ENCODE measurements around the gene MBD4.
A peak's percentile ranks its signal among the peaks of the same experiment; 100 is the strongest.

The MBD4 gene

DNA sequence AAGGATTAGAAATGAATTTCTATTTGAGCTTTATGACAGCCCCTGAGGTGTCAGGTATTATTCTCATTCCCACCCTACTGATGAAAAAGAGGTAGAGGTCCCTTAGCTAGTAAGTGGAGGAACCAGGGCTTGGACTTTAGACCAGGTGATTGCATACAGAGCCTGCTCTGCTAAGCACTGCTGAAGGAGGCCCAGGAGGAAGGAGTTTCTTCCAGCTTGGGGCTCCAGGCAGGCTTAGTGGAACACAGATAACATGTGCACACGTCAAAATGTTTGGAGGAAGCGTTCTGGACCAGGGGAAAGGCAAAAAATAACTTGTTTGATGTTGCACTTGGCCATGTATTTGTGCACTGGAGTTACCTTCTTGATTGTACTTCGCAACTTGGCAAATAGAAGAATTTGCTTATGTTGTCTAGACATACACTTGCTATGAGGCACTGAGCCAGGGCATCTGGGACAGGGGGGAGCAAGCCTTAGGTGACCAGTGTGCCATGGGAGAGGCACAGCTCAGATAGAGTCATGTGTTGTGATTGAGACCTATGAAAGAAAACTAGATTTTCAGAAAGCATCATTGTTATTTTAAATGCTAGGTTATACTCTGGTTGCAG, 22.7 kb upstream of the MBD4 start:
- no peak for DNase-seq

DNA sequence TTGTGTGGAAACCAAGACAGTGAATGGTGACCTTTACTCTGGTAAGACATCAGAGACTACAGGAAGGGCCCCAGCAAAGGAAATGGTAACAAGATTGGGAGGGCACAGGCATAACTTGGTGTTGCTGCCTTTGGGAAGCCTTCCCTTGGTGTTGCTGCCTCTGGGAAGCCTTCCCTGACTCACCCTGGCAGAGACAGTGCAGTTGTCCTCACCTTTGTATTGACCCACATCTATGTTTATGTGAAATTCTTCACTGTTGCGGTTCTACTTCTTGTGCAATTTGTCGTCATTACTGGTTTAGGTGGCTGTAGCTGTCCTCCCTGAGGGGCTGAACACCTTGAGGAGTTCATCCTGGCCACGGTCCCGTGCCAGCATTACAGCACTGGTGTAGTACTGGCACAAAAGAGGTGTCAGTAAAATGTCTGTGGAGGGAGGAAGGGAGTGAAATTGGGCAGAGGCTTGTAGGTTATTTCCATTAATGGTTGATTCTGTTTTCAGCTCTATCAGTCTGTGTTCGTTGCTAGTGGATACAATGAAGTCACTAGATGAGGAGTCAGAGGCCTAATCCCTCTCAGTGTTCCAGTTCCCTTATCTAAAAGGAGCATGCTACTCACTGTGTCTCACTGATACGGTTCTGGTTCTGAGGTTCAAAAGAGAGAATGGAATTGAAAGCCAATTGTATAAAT, 21.9 kb upstream of the MBD4 start:
- no peak for DNase-seq

- DNase-seq: no peak
These were observed 21.3 kb upstream of the MBD4 start for GRCh38 chr3:129461022-129461421.

GRCh38 chr3:129460572-129460971, 20.8 kb upstream of the MBD4 start:
- no peak for DNase-seq

DNA sequence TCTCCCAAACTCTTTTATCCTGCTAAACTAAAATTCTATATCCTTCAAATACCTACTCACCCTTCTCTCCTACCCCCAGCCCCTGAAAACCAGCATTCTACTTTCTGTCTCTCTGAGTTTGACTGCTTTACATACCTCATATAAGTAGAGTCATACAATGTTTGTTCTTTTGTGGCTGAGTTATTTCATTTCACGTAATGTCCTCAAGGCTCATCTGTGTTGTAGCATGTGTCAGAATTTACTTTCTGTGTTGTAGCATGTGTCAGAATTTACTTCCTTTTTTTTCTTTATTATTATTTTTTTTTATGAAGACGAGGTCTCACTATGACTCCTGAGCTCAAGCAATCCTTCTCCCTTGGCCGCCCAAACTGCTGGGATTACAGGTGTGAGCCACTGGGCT, 20.4 kb upstream of the MBD4 start:
- no peak for DNase-seq

- no peak for DNase-seq
These were observed 14.0 kb upstream of the MBD4 start for GRCh38 chr3:129453732-129454131.

DNA sequence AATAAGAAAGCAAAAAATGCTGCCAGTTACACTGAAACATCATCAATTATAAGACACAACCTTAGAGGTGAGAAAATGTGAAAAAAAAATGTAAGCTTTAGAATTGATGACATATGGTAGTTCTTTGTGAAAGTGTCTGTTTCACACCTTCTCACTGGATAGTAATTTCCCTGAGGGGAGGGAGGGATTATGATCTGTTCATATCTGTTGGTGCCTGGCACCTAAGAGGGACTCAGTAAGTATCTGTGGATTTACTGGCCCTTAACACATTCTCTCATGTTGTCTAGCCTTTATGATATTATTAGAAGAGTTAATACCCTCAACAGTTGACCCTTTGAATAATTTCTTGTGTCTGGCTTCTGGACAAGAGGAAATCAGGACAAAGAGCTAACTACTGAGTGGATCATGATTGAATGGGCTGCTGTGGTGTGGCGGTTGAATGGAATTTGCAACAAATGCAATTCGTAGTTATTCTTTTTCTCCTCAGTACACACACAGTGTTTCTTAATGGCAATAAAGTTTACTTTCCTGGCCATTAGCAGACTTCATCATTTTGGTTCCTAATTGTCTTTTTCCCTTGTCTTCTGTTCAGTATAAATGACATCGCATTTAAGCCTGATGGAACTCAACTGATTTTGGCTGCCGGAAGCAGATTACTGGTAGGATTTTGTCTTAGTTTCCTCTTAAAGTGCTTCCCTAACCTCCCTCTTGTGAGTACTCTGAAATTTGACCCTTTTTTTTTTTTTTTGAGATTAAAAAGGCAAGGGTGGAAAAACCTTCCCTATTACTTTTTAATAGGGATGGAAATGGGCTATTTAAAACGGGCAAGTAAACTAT, 9.7 kb upstream of the MBD4 start:
- peak; percentile 68 for DNase-seq

- no peak for DNase-seq
These were observed 8.6 kb upstream of the MBD4 start for GRCh38 chr3:129448186-129448895.

- no peak for DNase-seq
These were observed 7.2 kb upstream of the MBD4 start for GRCh38 chr3:129446926-129447325.

- DNase-seq: peak; percentile 86
These were observed 5.7 kb upstream of the MBD4 start for GRCh38 chr3:129445471-129445870.

GRCh38 chr3:129442947-129443346, 3.2 kb upstream of the MBD4 start:
- DNase-seq: no peak

DNA sequence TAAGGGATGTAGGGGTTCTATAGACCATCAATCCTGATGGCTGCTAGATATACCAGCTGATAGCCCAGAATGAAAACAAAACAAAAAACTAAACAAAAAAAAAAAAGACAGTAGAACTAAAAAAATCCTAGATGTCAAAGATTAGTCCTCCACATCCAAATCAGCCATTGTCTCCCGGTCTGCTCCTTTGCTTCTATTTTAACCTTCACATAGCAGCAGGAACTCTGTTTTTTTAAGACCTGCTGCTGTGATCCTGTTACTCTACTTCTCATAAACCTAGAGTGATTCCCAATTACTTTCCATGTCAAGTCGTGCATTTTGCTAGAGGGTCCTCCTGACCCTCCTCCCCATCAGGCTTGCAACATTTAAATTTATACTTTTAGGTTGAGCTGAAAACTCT, 2.7 kb upstream of the MBD4 start:
- no peak for DNase-seq

DNA sequence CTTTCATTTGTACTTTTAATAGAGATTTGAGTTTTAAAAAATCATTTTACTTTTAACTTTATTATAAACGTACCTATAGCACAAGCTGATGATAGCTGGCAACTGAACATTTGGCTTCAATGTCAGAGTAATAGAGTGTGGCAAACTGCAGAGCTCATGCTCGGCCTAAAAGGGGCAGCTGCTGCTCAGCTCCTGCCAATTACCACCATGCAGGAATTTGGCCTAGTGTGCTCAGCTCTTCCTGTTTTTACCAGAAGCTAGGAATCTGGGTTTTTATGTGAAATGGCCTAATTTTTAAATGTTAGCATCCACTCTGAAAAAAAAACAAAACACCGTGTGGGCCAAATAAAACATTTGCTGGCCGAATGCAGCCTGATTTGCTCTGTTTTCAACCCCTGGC, 2.0 kb upstream of the MBD4 start:
- DNase-seq: peak; percentile 7

- no peak for DNase-seq
These were observed 1.5 kb upstream of the MBD4 start for GRCh38 chr3:129441215-129441614.

DNA sequence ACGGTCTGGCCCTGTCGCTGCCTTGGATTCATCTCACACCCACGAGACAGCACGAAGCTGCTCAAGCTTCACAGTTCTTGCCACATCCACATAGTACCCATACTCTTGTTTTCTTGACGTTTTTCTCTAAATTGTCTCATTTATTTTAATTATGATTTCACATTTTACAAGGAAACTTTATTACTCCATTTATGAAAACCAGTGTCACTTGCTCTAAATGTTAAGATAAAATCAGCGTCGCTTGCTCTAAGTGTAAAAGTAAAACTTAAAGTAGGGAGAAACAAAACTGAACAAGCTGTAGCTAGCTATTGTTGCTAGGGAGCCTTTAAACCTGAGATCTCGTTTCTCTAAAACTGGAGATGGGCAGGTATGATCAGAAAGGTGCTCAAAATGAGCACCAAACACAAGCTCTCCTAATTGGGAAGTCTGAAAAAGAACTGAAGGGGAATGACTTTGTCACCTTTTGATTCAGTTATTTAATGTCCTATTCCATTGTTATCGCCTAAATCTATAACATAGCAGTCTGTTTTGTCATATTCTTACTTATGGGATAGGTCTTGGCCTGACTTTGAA, 956 bp upstream of the MBD4 start:
- no peak for DNase-seq

DNA sequence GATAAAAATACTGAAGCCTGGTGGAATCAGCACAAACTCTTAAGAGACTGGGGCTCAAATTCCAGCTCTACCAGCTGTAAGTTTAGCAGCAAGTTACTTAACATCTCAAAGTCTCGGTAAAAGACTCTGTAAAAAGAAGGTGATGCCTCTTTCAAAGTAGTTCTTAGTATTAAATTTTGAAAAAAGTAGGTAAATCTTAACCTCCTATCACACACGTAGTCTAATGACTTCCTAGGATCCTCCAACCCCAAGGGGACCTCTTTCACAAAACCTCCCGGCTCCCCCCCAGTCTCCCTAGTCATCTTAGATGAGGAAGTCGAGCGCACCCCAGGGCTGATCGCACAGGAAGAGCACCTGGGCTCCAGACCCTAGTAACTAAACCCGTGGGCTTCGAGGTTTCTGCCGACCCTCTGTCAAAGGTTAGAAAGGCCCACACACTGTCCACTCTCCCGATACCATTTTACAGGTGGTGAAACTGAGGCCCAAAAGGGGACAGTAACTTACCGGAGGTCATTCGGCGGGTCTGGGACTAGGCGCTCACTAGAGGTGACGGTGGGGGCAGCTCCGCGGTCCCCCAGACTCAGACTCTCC, 427 bp downstream of the MBD4 start:
- DNase-seq: peak; percentile 59

- DNase-seq: no peak
These were observed 4.4 kb downstream of the MBD4 start for GRCh38 chr3:129435367-129435766.

DNA sequence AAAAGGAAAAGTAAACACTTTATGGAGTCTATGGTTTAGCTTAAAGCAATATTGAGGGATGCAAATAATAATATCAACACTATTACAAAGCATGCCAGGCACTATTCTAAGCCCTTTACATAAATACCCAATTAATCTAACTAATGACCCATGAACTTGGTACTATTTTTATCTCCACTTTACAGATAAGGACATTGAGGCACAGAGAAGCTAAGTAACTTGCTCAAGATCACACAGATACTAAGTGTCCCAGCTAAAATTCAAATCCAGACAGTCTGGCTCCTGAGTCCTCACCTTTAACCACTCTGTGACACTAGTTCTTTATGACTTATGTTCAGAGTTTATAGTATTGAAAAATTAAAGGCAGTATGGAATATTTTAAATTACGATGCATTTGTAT, 5.6 kb downstream of the MBD4 start:
- DNase-seq: no peak

DNA sequence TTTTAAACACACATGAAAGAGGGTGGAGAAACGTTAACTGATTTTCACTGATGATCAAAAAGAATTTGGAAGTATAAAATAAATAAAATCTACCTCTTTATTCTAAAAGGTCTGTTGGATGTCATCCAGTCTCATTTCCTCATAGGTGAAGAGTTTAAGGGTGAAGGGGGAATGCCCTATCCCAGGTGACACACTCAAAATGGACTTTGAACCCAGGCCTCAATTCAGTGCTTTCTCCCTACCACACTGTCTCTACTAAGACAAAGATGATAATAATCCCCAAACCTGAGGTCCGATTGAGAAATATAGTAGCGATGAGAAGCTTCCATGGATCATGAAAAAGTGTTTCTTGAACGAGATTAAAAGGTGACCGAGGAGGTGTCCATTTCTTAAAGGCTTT, 6.2 kb downstream of the MBD4 start:
- no peak for DNase-seq

DNA sequence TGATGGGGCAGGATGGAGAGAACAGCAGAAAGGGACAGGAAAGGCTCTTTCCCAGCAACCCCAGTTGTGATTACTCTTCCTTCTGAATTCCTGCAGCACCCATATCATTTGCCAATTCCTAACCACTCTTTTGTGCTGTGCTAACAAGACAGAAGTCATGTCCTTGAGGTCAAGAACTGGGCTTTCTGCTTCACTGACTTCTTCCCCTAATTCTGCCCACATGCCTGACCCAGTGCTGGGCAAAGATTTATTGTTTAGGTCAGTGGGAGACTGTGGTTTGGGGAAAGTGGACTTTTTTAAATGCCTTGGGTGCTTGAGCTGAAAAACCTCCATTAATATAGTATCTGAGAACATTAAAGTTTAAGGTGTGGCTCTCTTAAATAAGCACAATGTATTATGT, 7.1 kb downstream of the MBD4 start:
- DNase-seq: no peak

- DNase-seq: no peak
These were observed 7.7 kb downstream of the MBD4 start for GRCh38 chr3:129432036-129432435.

GRCh38 chr3:129429602-129430001, 10.1 kb downstream of the MBD4 start:
- DNase-seq: no peak

- no peak for DNase-seq
These were observed 10.7 kb downstream of the MBD4 start for GRCh38 chr3:129429080-129429451.

Measured in NCI-H2171 treated with DMSO at 0.1 percent for 48 hours (cell line).